Measurements from ENCODE around the gene PRR5L. TPM values are rescaled to one million over a fixed set of nuclear protein-coding genes. Genes with fewer than 3 reads are reported as not detected.

PRR5L gene
- total and polyA plus RNA-seq, 9 of the 15 experiments (the other 6 are each of a cell fraction or from before 2014, with no cell fraction given) = 0.11 to 0.60 (median 0.36) TPM; not detected in 2

GRCh38 chr11:36274414-36274813 lies 21.7 kb upstream of the PRR5L start:
- peaks cover 2% of the 10 kb centered on the region for H3K9me1 ChIP-seq (ENCODE audit: control insufficient read depth, insufficient read depth, low read length)
- H4K20me1 ChIP-seq (replicated peaks; ENCODE audit: control insufficient read depth, insufficient read depth, low read length) = no peaks in the 10 kb centered on the region; the same call in 1 of the 2 replicates
- in situ Hi-C loops (cut with MboI) = no loop called here
- BruUV-seq (replicated peaks) = no TSS peak
- ATAC-seq = no peak
- DNase-seq (ENCODE audit: extremely low read depth in 1 of 4, low spot score in 3 of 4) = no peak
- CTCF ChIA-PET (ENCODE audit: low intra/inter-chr PET ratio) = no interaction called here
- no peak overlapping the region for H3K4me3 ChIP-seq
- no peaks in the 10 kb centered on the region for H3K27me3 ChIP-seq (ENCODE audit: control insufficient read depth in 2 of 2, insufficient read depth in 2 of 2, low read length in 2 of 2)
- H3K9ac ChIP-seq (ENCODE audit: insufficient read depth in 1 of 2, low read depth in 2 of 2, low read length in 2 of 2) = no peak overlapping the region
- no peak overlapping the region for H3K4me2 ChIP-seq (ENCODE audit: insufficient read depth, low read length)
- H3K9me3 ChIP-seq (replicated peaks; ENCODE audit: control insufficient read depth, insufficient read depth, low read depth, low read length) = no peaks in the 10 kb centered on the region
- no peaks in the 10 kb centered on the region for H3K4me1 ChIP-seq (replicated peaks in 1 of 2; ENCODE audit: control insufficient read depth in 2 of 2, insufficient read depth in 2 of 2, low read length in 2 of 2)
- FAIRE-seq = no peak
- H3K27ac ChIP-seq (ENCODE audit: extremely low read depth, low read depth, low read length) = no peak overlapping the region
- POLR2A ChIA-PET = interaction anchor here (0.6 kb wide), 3 partner anchors 169 to 486 kb away, joined by 3 to 5 read pairs (median 4); no protein-coding TSS in a partner anchor
- H3K79me2 ChIP-seq (ENCODE audit: control insufficient read depth, insufficient read depth, low read length) = no peaks in the 10 kb centered on the region
- WGBS (ENCODE audit: insufficient coverage, low coverage, missing lambda C conversion rate) = 66% methylated on average over 7 of the region's 7 CpGs
- intact Hi-C loops (cut with micrococcal nuclease) = no loop called here
- no peaks in the 10 kb centered on the region for H3K36me3 ChIP-seq (ENCODE audit: control insufficient read depth, insufficient read depth, low read length)
- no peak overlapping the region for H2AFZ ChIP-seq (ENCODE audit: low read depth, low read length)
- TF ChIP-seq JUNB (CRISPR knock-in tag; conservative IDR thresholded peaks at IDR 0.05) = no peak
- TF ChIP-seq LEF1 (IDR thresholded peaks at IDR 0.05) = no peak
- TF ChIP-seq BMI1 (IDR thresholded peaks at IDR 0.05; ENCODE audit: low read length) = no peak
- no peak for TF ChIP-seq ATF4 (CRISPR knock-in tag; IDR thresholded peaks at IDR 0.05)
- no peak for TF ChIP-seq NFIX (CRISPR knock-in tag; IDR thresholded peaks at IDR 0.05; ENCODE audit: low read depth)
- TF ChIP-seq HOMEZ (CRISPR knock-in tag; IDR thresholded peaks at IDR 0.05) = no peak
- no peak for TF ChIP-seq CREB5 (CRISPR knock-in tag; IDR thresholded peaks at IDR 0.05)
- no peak for TF ChIP-seq ZNF12 (CRISPR knock-in tag; IDR thresholded peaks at IDR 0.05)
- no peak for TF ChIP-seq TAF9B (IDR thresholded peaks at IDR 0.05; ENCODE audit: partially characterized antibody)
- no peak for TF ChIP-seq HBP1 (CRISPR knock-in tag; IDR thresholded peaks at IDR 0.05)
- no peak for TF ChIP-seq STAT5A (IDR thresholded peaks at IDR 0.05; ENCODE audit: borderline replicate concordance, low read length)
- no peak for TF ChIP-seq TSHZ1 (CRISPR knock-in tag; IDR thresholded peaks at IDR 0.05)

Measured in K562 (cell line).